K562 (cell line): ENCODE results near the gene NECTIN1. TPM values are rescaled to one million over a fixed set of nuclear protein-coding genes. Genes with fewer than 3 reads are reported as not detected.

Experiments used
- ATAC-seq: fragments of 200-7000 bp; cut with Tn5 transposase; 3 replicates; pipeline ENCODE4 v1.9.1; 2020; ENCODE audit warnings: moderate library complexity
- BruUV-seq: library from RNA; stranded (reverse); fragments of 400-500 nt; replicated peaks from 2 replicates; lab custom pipeline; 2021; lab: Mats Ljungman, UMichigan
- CTCF ChIA-PET: fragments of 300-600 bp; formaldehyde crosslinking; extraction: SDS; loops from one replicate; lab custom pipeline; 2021; ENCODE audit warnings: low intra/inter-chr PET ratio; lab: Yijun Ruan, JAX
- POLR2A ChIA-PET: fragments of 300-600, 350-650 bp; sonication (Branson Sonifier 250); formaldehyde crosslinking; extraction: SDS; loops from one replicate; lab custom pipeline; 2021; ENCODE audit warnings: antibody characterized with exemption, inconsistent platforms; lab: Yijun Ruan, JAX
- DNase-seq, 4 experiments: peaks; one replicate each; pipeline versions ENCODE4 v3.0.0 to v3.0.0-alpha.2; 2011 to 2018; ENCODE audit warnings: low spot score in 3 of 4, mixed read lengths in 3 of 4; ENCODE audit errors: extremely low read depth in 1 of 4
- FAIRE-seq: peaks from 2 replicates; lab custom pipeline; 2011; peaks lifted over from hg19 to GRCh38; lab: Jason Lieb, UNC
- H2AFZ ChIP-seq: 2 replicates; pipeline ENCODE4 v1.6.0; 2011; ENCODE audit warnings: low read depth, low read length, control low read depth, inconsistent platforms
- H3K27ac ChIP-seq: fragments of 200-600 bp; 3 replicates; pipeline ENCODE4 v1.8.0; 2011; ENCODE audit warnings: low read depth, mild to moderate bottlenecking, control low read depth, inconsistent platforms, low read length, moderate library complexity, mixed read lengths; ENCODE audit errors: extremely low read depth
- H3K27me3 ChIP-seq, 2 experiments: fragments of 300-600 bp in 1 of 2; 2 replicates in 1 of 2; 3 replicates in 1 of 2; pipeline versions ENCODE4 v1.6.0 to v1.8.0; 2011; ENCODE audit warnings: inconsistent platforms in 2 of 2, low read length in 2 of 2, mild to moderate bottlenecking in 1 of 2, mixed read lengths in 1 of 2, moderate library complexity in 1 of 2; ENCODE audit not compliant: control insufficient read depth in 2 of 2, insufficient read depth in 2 of 2
- H3K36me3 ChIP-seq: fragments of 300-600 bp; 3 replicates; pipeline ENCODE4 v1.8.0; 2011; ENCODE audit warnings: mild to moderate bottlenecking, low read length, inconsistent platforms; ENCODE audit not compliant: control insufficient read depth, insufficient read depth
- H3K4me1 ChIP-seq, 2 experiments: fragments of 200-600 bp in 1 of 2; replicated peaks in 1 of 2; 2 replicates in 1 of 2; 3 replicates in 1 of 2; pipeline versions ENCODE4 v1.5.1 to v1.8.0; 2011; ENCODE audit warnings: inconsistent platforms in 2 of 2, low read length in 2 of 2, mild to moderate bottlenecking in 1 of 2, mixed read lengths in 1 of 2, moderate library complexity in 1 of 2; ENCODE audit not compliant: control insufficient read depth in 2 of 2, insufficient read depth in 2 of 2
- H3K4me2 ChIP-seq: 2 replicates; pipeline ENCODE4 v1.6.1; 2011; ENCODE audit warnings: low read length, control low read depth, inconsistent platforms, mixed read lengths; ENCODE audit not compliant: insufficient read depth
- H3K4me3 ChIP-seq: fragments of 200-600 bp; sonication (generic), shearing (Covaris generic); 2 replicates; pipeline ENCODE4 v1.5.1; 2016; ENCODE audit warnings: control low read depth, inconsistent platforms
- H3K79me2 ChIP-seq: fragments of 200-600 bp; 3 replicates; pipeline ENCODE4 v1.8.0; 2011; ENCODE audit warnings: low read length, inconsistent platforms; ENCODE audit not compliant: control insufficient read depth, insufficient read depth
- H3K9ac ChIP-seq, 2 experiments: 2 replicates each; pipeline versions ENCODE4 v1.6.0 to v1.6.1; 2011; ENCODE audit warnings: low read depth in 2 of 2, low read length in 2 of 2, control low read depth in 1 of 2, inconsistent platforms in 1 of 2, mild to moderate bottlenecking in 1 of 2, mixed read lengths in 1 of 2; ENCODE audit not compliant: insufficient read depth in 1 of 2
- H3K9me1 ChIP-seq: one replicate; pipeline ENCODE4 v1.6.0; 2011; ENCODE audit warnings: inconsistent platforms, mild to moderate bottlenecking, low read length, moderate library complexity; ENCODE audit not compliant: control insufficient read depth, insufficient read depth
- H3K9me3 ChIP-seq: replicated peaks from 2 replicates; pipeline ENCODE4 v1.5.1; 2011; ENCODE audit warnings: low read depth, low read length, inconsistent platforms; ENCODE audit not compliant: control insufficient read depth, insufficient read depth
- H4K20me1 ChIP-seq: replicated peaks from 2 replicates; pipeline ENCODE4 v1.6.1; 2011; ENCODE audit warnings: low read length, inconsistent platforms, mixed read lengths; ENCODE audit not compliant: control insufficient read depth, insufficient read depth
- PTRF ChIP-seq: fragments of 450-650 bp; IDR thresholded peaks from 2 replicates; pipeline ENCODE4 v1.6.1; 2016; ENCODE audit warnings: mild to moderate bottlenecking, missing genetic modification characterization, missing compliant biosample characterization
- UBTF ChIP-seq, 2 experiments: IDR thresholded peaks; 2 replicates each; pipeline ENCODE4 v1.6.1; 2012; ENCODE audit warnings: improper control_type of control experiment in 2 of 2, low read depth in 2 of 2, low read length in 2 of 2, borderline replicate concordance in 1 of 2
- ZNF318 ChIP-seq, 2 experiments: fragments of 450-650 bp; IDR thresholded peaks; 2 replicates each; pipeline ENCODE4 v1.6.1; 2016; ENCODE audit warnings: mild to moderate bottlenecking in 2 of 2, borderline replicate concordance in 1 of 2, low read depth in 1 of 2, moderate library complexity in 1 of 2
- ZNF436 ChIP-seq: fragments of 250-450, 450-650 bp; sonication (Bioruptor Pico); formaldehyde crosslinking; IDR thresholded peaks from 2 replicates; pipeline ENCODE4 v1.7.0; 2020; ENCODE audit warnings: mild to moderate bottlenecking
- WGBS: fragments of 100-300 bp; shearing (Covaris generic); methylation state at CpG from one replicate; pipeline ENCODE4 v1.1.6; 2016; ENCODE audit warnings: low coverage, mixed read lengths; ENCODE audit not compliant: insufficient coverage; ENCODE audit errors: missing lambda C conversion rate; 5-methylcytosine and 5-hydroxymethylcytosine counted together
- in situ Hi-C: fragments of 300-500 bp; cut with MboI; formaldehyde crosslinking; loops from 4 replicates; pipeline ENCODE4 v1.15.0; 2018; ENCODE audit warnings: inconsistent platforms, mixed read lengths
- intact Hi-C: fragments of 100-400 bp; cut with micrococcal nuclease; formaldehyde crosslinking; loops from 2 replicates; pipeline ENCODE4 v1.14.2; 2022
- polyA plus RNA-seq, 8 experiments: library from polyadenylated mRNA; depleted of rRNA in 4 of 8; stranded (reverse) in 5 of 8; unstranded in 3 of 8; fragments of >200 nt; fragmentation: Nextera tagmentation in 2 of 8; fragmentation: Illumina TruSeq in 1 of 8; extraction: Ambion mirVana in 2 of 8; extraction: Trizol in 1 of 8; gene quantifications; 2 replicates each; pipeline versions ENCODE4 v1.2.1 to v1.2.3, GENCODE V29; 2011 to 2014; ENCODE audit warnings: inconsistent platforms in 1 of 8, missing spikeins in 1 of 8
- total RNA-seq, 7 experiments: library from RNA; depleted of rRNA in 6 of 7; stranded (reverse); fragments of >200 nt in 6 of 7; fragmentation: Illumina TruSeq in 2 of 7; extraction: Trizol in 2 of 7; gene quantifications; 2 replicates each; pipeline versions ENCODE4 v1.2.1 to v1.2.3, GENCODE V29; 2011 to 2021; ENCODE audit warnings: low replicate concordance in 1 of 7

Gene NECTIN1
- total and polyA plus RNA-seq, 9 of the 15 experiments (the other 6 are each of a cell fraction or from before 2014, with no cell fraction given) = 0.09 to 0.53 (median 0.23) TPM; not detected in 2

- FAIRE-seq = no peak
- WGBS = 0% methylated on average over 7 of the region's 8 CpGs
- Histone ChIP-seq H3K4me1 (peaks cover 0 to 12% of the 10 kb centered on the region in 2 experiments; a peak in 2 of 5 replicates), H3K4me2 (no peak overlapping the region), H3K79me2 (no peaks in the 10 kb centered on the region), H2AFZ (no peak overlapping the region), H3K27me3 (peaks cover 0 to 49% of the 10 kb centered on the region in 2 experiments; a peak in 3 of 5 replicates), H3K9ac (no peak overlapping the region), H3K9me3 (no peaks in the 10 kb centered on the region), H3K36me3 (no peaks in the 10 kb centered on the region), H3K27ac (no peak overlapping the region), H4K20me1 (peaks cover 8% of the 10 kb centered on the region; the same call in 1 of the 2 replicates), H3K4me3 (no peak overlapping the region), H3K9me1 (no peaks in the 10 kb centered on the region)
- CTCF ChIA-PET = no interaction called here
- DNase-seq = no peak
- in situ Hi-C loops (loop anchor here (10.0 kb wide), 1 partner anchor 254 kb away; no protein-coding TSS in a partner anchor), intact Hi-C loops (no loop called here)
- POLR2A ChIA-PET = interaction anchor here (0.7 kb wide), 2 partner anchors 163 to 363 kb away, joined by 3 read pairs; no protein-coding TSS in a partner anchor
- BruUV-seq = no TSS peak
- ATAC-seq = no peak
- no peak for TF ChIP-seq ZNF436 (CRISPR knock-in tag)
- TF ChIP-seq ZNF318 (IDR thresholded peaks at IDR 0.05; ENCODE audit: borderline replicate concordance in 1 of 2, low read depth in 1 of 2) = no peak
- no peak for TF ChIP-seq PTRF (tag)
- no peak for TF ChIP-seq UBTF (IDR thresholded peaks at IDR 0.05; ENCODE audit: borderline replicate concordance in 1 of 2, low read depth in 2 of 2, low read length in 2 of 2)
Observed at GRCh38 chr11:119739021-119739703, 10.2 kb upstream of the NECTIN1 start.
